ENCODE results near the gene TAMM41.

DNA sequence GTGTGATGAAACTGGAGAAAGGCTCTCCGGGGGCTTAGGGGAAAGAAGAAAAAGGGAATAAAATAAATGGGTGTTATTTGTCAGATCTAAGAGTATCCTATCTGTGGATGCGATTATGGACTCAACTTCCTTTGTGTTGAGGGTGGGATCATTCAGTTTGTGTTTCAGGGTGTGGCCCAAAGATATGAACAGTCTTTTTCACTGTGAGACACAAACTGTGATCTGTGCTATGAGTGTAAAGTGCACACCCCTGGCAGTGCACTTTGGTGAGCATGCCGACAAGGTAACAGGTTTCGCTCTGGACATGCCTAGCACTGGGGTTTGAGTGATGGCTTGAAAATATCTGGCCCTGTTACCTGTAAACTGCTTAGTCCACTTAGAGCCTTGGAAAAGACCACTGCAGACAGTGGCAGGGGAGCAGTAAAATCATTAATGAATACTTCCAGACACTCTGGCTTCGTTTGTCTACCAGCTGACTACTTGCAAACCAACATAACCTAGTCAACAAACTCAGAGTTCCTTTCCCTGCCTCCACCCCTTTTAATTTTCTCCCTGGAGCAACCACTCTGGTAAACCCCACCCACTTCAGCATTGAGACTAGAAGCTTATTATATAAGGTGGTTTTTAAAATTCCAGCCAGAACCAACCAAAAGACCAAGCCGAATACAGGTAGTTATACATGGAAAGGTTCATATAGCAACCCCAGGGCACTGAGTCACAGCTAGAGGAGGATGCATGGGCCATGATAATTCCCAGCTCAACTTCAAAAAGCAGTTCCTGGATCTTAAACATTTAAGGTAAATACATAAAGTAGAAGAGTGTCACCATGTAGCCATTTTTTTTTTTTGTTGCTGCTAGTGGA is 55.1 kb downstream of the TAMM41 start:
- TF ChIP-seq, protein P1, sequence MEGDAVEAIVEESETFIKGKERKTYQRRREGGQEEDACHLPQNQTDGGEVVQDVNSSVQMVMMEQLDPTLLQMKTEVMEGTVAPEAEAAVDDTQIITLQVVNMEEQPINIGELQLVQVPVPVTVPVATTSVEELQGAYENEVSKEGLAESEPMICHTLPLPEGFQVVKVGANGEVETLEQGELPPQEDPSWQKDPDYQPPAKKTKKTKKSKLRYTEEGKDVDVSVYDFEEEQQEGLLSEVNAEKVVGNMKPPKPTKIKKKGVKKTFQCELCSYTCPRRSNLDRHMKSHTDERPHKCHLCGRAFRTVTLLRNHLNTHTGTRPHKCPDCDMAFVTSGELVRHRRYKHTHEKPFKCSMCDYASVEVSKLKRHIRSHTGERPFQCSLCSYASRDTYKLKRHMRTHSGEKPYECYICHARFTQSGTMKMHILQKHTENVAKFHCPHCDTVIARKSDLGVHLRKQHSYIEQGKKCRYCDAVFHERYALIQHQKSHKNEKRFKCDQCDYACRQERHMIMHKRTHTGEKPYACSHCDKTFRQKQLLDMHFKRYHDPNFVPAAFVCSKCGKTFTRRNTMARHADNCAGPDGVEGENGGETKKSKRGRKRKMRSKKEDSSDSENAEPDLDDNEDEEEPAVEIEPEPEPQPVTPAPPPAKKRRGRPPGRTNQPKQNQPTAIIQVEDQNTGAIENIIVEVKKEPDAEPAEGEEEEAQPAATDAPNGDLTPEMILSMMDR (IDR thresholded peaks at IDR 0.05; ENCODE audit: low read depth, low read length) = no peak
- TF ChIP-seq, protein P2, sequence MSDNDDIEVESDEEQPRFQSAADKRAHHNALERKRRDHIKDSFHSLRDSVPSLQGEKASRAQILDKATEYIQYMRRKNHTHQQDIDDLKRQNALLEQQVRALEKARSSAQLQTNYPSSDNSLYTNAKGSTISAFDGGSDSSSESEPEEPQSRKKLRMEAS (IDR thresholded peaks at IDR 0.05; ENCODE audit: low read depth, low read length) = no peak
- no peak for TF ChIP-seq POLR2A (IDR thresholded peaks at IDR 0.05; ENCODE audit: extremely low read depth, insufficient read length)
